ENCODE measurements around the gene PCSK2.

Gene PCSK2

GRCh38 chr20:17343656-17344452 is 117.0 kb downstream of the PCSK2 start:
- TF ChIP-seq CTCF (IDR thresholded peaks at IDR 0.05; ENCODE audit: insufficient read depth, low read depth, low read length, missing control alignments) = no peak
- no peak overlapping the region for H3K4me3 ChIP-seq (ENCODE audit: low read length)
- no peak for DNase-seq (ENCODE audit: low read depth)

GRCh38 chr20:17344790-17345189 is 118.0 kb downstream of the PCSK2 start:
- TF ChIP-seq CTCF (IDR thresholded peaks at IDR 0.05; ENCODE audit: insufficient read depth, low read depth, low read length, missing control alignments) = no peak
- no peak overlapping the region for H3K4me3 ChIP-seq (ENCODE audit: low read length)
- DNase-seq (ENCODE audit: low read depth) = no peak

- no peak overlapping the region for H3K4me3 ChIP-seq (ENCODE audit: low read length)
- no peak for DNase-seq (ENCODE audit: low read depth)
- TF ChIP-seq CTCF (IDR thresholded peaks at IDR 0.05; ENCODE audit: insufficient read depth, low read depth, low read length, missing control alignments) = no peak
Measured at GRCh38 chr20:17345321-17345720, 118.5 kb downstream of the PCSK2 start.

GRCh38 chr20:17350321-17350720 is 123.5 kb downstream of the PCSK2 start:
- TF ChIP-seq CTCF (IDR thresholded peaks at IDR 0.05; ENCODE audit: insufficient read depth, low read depth, low read length, missing control alignments) = no peak
- no peak for DNase-seq (ENCODE audit: low read depth)
- no peak overlapping the region for H3K4me3 ChIP-seq (ENCODE audit: low read length)

GRCh38 chr20:17357238-17357637 is 130.4 kb downstream of the PCSK2 start:
- DNase-seq (ENCODE audit: low read depth) = no peak
- TF ChIP-seq CTCF (IDR thresholded peaks at IDR 0.05; ENCODE audit: insufficient read depth, low read depth, low read length, missing control alignments) = no peak
- no peak overlapping the region for H3K4me3 ChIP-seq (ENCODE audit: low read length)

- H3K4me3 ChIP-seq (ENCODE audit: low read length) = no peak overlapping the region
- no peak for TF ChIP-seq CTCF (IDR thresholded peaks at IDR 0.05; ENCODE audit: insufficient read depth, low read depth, low read length, missing control alignments)
- no peak for DNase-seq (ENCODE audit: low read depth)
Measured at GRCh38 chr20:17358854-17359253, 132.0 kb downstream of the PCSK2 start.

GRCh38 chr20:17364681-17365080 is 137.8 kb downstream of the PCSK2 start:
- DNase-seq (ENCODE audit: low read depth) = no peak
- H3K4me3 ChIP-seq (ENCODE audit: low read length) = no peak overlapping the region
- no peak for TF ChIP-seq CTCF (IDR thresholded peaks at IDR 0.05; ENCODE audit: insufficient read depth, low read depth, low read length, missing control alignments)
